Stomach (tissue), 19 donors: ENCODE data around the gene IPCEF1. TPM values are rescaled to one million over a fixed set of nuclear protein-coding genes. Genes with fewer than 3 reads are reported as not detected.
A peak's percentile ranks its signal among the peaks of the same experiment; 100 is the strongest.

ENCODE experiments used
- DNase-seq, 2 donors: peaks; one replicate each; pipeline versions ENCODE4 v3.0.0 to v3.0.0-alpha.2; 2013 to 2019
- H3K27ac ChIP-seq, 5 donors: fragments of 200-600 bp in 4 of 5; sonication (generic) in 4 of 5; one replicate each; pipeline ENCODE4 v1.5.1; 2013 to 2019; ENCODE audit warnings: mild to moderate bottlenecking in 1 of 5, moderate library complexity in 1 of 5
- H3K27me3 ChIP-seq, 3 donors: fragments of 200-600 bp; sonication (generic); one replicate each; pipeline ENCODE4 v1.5.1; 2017 to 2019; ENCODE audit warnings: mixed run types in 1 of 3
- H3K36me3 ChIP-seq, 4 donors: fragments of 200-600 bp; sonication (generic); 1 replicate in 3 of 4; 2 replicates in 1 of 4; pipeline ENCODE4 v1.5.1; 2016 to 2019
- H3K4me1 ChIP-seq, 4 donors: fragments of 200-600 bp; sonication (generic); one replicate each; pipeline ENCODE4 v1.5.1; 2016 to 2019
- H3K4me3 ChIP-seq, 4 donors: fragments of 200-600 bp; sonication (generic) in 3 of 4; one replicate each; pipeline ENCODE4 v1.5.1; 2016 to 2019; ENCODE audit warnings: mild to moderate bottlenecking in 1 of 4
- H3K9me3 ChIP-seq, 4 donors: fragments of 200-600 bp; sonication (generic); one replicate each; pipeline ENCODE4 v1.5.1; 2016 to 2019
- EP300 ChIP-seq: sonication (generic); formaldehyde crosslinking; IDR thresholded peaks from one replicate; pipeline ENCODE4 v1.6.1; 2017; ENCODE audit warnings: antibody characterized with exemption
- POLR2A ChIP-seq, 4 donors: fragments of 450-650 bp; IDR thresholded peaks; one replicate each; pipeline ENCODE4 v1.6.1; 2016; ENCODE audit warnings: antibody characterized with exemption in 4 of 4, control low read depth in 2 of 4, mild to moderate bottlenecking in 1 of 4, moderate library complexity in 1 of 4
- POLR2AphosphoS5 ChIP-seq, 3 donors: sonication (generic); formaldehyde crosslinking; IDR thresholded peaks; one replicate each; pipeline ENCODE4 v1.6.1; 2016; ENCODE audit warnings: antibody characterized with exemption in 3 of 3
- WGBS, 5 donors: extraction: QIAGEN DNeasy Blood & Tissue Kit in 3 of 5; methylation state at CpG; one replicate each; pipeline versions ENCODE4 v1.1.5 to v1.1.7; 2013 to 2018; 5-methylcytosine and 5-hydroxymethylcytosine counted together
- intact Hi-C: fragments of 100-400 bp; cut with DNase I; formaldehyde crosslinking; loops from one replicate; pipeline ENCODE4 v1.15.1; 2023; ENCODE audit warnings: low total_unique reads
- long read RNA-seq, 10 donors: transcript quantifications; one replicate each; lab custom pipeline, GENCODE V29; 2026
- polyA plus RNA-seq, 3 donors: library from polyadenylated mRNA; stranded (reverse); fragments of 200-250 nt; gene quantifications; one replicate each; pipeline ENCODE4 v1.2.3, GENCODE V29; 2013
- total RNA-seq, 5 donors: library from RNA; depleted of rRNA; stranded (reverse); fragments of >200 nt; gene quantifications; one replicate each; pipeline versions ENCODE4 v1.1.0 to v1.2.3, GENCODE V29; 2014 to 2016
- TF ChIP-seq, protein P1 (sequence below), 7 experiments: fragments of 450-650 bp in 4 of 7; fragments of 200-600 bp in 3 of 7; sonication (generic) in 3 of 7; IDR thresholded peaks; one replicate each; pipeline ENCODE4 v1.5.1; 2016 to 2019; ENCODE audit warnings: antibody characterized with exemption in 7 of 7, control low read depth in 2 of 7, mild to moderate bottlenecking in 1 of 7
- donor health status: healthy with polysubstance abuse.
- donor health status: Bipolar disorder and iron deficiency.
- donor health status: healthy.

The IPCEF1 gene, protein sequence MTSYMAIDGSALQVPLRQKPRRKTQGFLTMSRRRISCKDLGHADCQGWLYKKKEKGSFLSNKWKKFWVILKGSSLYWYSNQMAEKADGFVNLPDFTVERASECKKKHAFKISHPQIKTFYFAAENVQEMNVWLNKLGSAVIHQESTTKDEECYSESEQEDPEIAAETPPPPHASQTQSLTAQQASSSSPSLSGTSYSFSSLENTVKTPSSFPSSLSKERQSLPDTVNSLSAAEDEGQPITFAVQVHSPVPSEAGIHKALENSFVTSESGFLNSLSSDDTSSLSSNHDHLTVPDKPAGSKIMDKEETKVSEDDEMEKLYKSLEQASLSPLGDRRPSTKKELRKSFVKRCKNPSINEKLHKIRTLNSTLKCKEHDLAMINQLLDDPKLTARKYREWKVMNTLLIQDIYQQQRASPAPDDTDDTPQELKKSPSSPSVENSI
- total RNA-seq (10 to 100 TPM in 2 of 5 donors, under 1 TPM in 1, not detected in 2; under 0.01 to 47.1 (median 10.1) TPM), polyA plus RNA-seq (1 to 10 TPM in 1 of 3 donors, under 1 TPM in 2; 0.44 to 1.8 (median 0.98) TPM)
- long read RNA-seq, donor 1: 0 reads
- long read RNA-seq, donor 2, partial matches to known transcripts: 0 of 2 reads
- long read RNA-seq, donor 2, other reads (novel, unspliced or antisense): 0 of 2 reads
- long read RNA-seq, donor 3: 0 reads
- long read RNA-seq, donor 4: 0 reads
- long read RNA-seq, donor 5: 0 reads
- long read RNA-seq, donor 6: 0 reads
- long read RNA-seq, donor 7: 0 reads
- long read RNA-seq, donor 8: 0 reads
- long read RNA-seq, donor 9, partial matches to known transcripts: 0 of 1 reads
- long read RNA-seq, donor 9, other reads (novel, unspliced or antisense): 0 of 1 reads
- long read RNA-seq, donor 10: 0 reads

DNA sequence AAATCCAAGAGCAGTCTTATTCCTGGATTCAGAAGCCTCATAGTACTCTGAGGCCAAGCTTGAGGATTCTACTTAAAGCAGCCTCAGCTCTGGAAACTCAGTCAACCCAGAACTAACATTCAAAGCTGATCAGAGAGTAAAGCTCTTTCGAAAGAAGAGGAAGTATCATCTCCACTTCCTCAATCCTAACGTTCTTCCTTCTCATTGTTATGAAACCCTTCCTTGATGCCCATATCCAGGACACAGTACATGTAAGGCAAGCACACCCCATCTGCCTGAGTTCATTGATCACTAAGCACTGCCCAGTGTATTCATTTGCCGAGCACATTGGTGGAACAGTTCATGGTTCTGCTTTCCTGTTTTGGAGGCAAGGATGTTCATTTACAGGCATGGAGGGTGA, at the start of gene IPCEF1:
Gene IPCEF1 (minus strand): TSS at position 114 of the 400 bp plus-strand sequence. CDS start 90,856 bp downstream, outside the sequence.
- no peak for TF ChIP-seq EP300
- TF ChIP-seq, protein P1, sequence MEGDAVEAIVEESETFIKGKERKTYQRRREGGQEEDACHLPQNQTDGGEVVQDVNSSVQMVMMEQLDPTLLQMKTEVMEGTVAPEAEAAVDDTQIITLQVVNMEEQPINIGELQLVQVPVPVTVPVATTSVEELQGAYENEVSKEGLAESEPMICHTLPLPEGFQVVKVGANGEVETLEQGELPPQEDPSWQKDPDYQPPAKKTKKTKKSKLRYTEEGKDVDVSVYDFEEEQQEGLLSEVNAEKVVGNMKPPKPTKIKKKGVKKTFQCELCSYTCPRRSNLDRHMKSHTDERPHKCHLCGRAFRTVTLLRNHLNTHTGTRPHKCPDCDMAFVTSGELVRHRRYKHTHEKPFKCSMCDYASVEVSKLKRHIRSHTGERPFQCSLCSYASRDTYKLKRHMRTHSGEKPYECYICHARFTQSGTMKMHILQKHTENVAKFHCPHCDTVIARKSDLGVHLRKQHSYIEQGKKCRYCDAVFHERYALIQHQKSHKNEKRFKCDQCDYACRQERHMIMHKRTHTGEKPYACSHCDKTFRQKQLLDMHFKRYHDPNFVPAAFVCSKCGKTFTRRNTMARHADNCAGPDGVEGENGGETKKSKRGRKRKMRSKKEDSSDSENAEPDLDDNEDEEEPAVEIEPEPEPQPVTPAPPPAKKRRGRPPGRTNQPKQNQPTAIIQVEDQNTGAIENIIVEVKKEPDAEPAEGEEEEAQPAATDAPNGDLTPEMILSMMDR (IDR thresholded peaks at IDR 0.05): no peak
- no peak for TF ChIP-seq POLR2AphosphoS5 (IDR thresholded peaks at IDR 0.05)
- no peak for TF ChIP-seq POLR2A (IDR thresholded peaks at IDR 0.05)
- H3K9me3 ChIP-seq: no peaks in the 10 kb centered on the region
- intact Hi-C loops: no loop called here
- peak within 1 kb of the TSS in 3 of 5 donors; percentile 4 to 64 (median 41) for H3K27ac ChIP-seq
- peak in 1 of 2 donors; percentile 16 for DNase-seq
- H3K4me1 ChIP-seq: peaks cover 0 to 18% (median 0%) of the 10 kb centered on the region in 4 donors
- WGBS, 5 donors: 73 to 81% (median 79%) methylated on average over 3 of the region's 3 CpGs
- no peak within 1 kb of the TSS for H3K4me3 ChIP-seq
- no peaks in the 10 kb centered on the region for H3K36me3 ChIP-seq
- H3K27me3 ChIP-seq: no peaks in the 10 kb centered on the region

DNA sequence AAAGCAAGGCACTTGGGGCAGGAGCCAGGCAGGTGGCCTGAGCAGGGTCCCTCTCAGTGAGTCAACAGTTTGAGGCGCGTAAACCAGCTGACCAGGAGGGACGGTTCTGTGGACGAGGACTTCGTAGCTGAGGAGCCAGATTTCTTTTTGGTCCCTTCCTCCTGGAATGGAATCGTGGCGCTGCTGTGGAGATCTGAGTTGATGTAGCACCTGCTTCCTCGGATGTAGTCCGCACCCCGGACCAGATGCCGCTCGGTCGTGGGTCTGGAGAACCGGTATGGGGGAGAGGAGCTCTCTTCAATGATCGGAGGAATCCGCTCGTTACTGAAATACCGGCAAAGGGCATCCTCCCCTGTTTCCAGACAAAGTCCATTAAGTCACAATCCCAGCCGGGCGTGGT, 49.7 kb upstream of the IPCEF1 start:
- Histone ChIP-seq H3K27me3 (no peaks in the 10 kb centered on the region), H3K27ac (no peak overlapping the region), H3K4me1 (peaks cover 4 to 39% (median 17%) of the 10 kb centered on the region in 4 donors), H3K4me3 (no peak overlapping the region), H3K36me3 (peaks cover 12 to 49% (median 36%) of the 10 kb centered on the region in 4 donors), H3K9me3 (no peaks in the 10 kb centered on the region)
- intact Hi-C loops: no loop called here
- DNase-seq: no peak
- WGBS, 5 donors: 93 to 96% (median 95%) methylated on average over 19 to 20 of the region's 20 CpGs
- TF ChIP-seq EP300: no peak
- TF ChIP-seq POLR2A (IDR thresholded peaks at IDR 0.05): no peak
- TF ChIP-seq, protein P1 (IDR thresholded peaks at IDR 0.05): no peak
- no peak for TF ChIP-seq POLR2AphosphoS5 (IDR thresholded peaks at IDR 0.05)

DNA sequence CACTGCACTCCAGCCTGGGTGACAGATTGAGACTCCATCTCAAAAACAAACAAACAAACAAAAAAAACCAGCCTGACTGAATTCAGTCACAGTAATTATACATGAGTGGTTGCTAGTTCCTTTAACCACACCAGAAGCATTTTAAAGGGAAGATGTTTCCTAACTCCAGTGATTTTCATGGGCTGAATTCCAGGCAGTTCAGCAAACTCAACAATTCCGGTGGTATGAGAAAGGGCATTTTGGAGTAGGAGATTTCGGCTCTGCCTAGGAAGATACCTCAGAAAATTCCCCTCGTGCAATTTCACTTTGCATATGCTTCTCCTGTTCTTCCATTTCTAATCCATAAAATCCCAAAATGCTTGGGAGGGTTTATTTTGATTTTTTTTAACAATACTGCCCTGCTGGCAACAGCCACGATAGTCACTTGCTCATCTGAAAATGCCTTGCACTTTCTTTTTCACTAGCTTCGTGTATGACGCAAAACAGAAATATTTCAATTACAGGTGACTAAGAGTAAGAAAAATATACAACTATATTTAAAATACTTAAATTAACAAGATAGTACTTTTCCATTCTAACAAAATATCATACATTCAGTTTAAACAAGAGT, 48.3 kb upstream of the IPCEF1 start:
- Histone ChIP-seq H3K36me3 (peaks cover 7 to 40% (median 37%) of the 10 kb centered on the region in 4 donors), H3K27ac (no peak overlapping the region), H3K27me3 (no peaks in the 10 kb centered on the region), H3K9me3 (no peaks in the 10 kb centered on the region), H3K4me1 (peaks cover 0 to 25% (median 7%) of the 10 kb centered on the region in 4 donors), H3K4me3 (no peak overlapping the region)
- 75 to 88% (median 82%) methylated on average over 6 of the region's 6 CpGs for WGBS, 5 donors
- TF ChIP-seq POLR2AphosphoS5 (IDR thresholded peaks at IDR 0.05): no peak
- TF ChIP-seq, protein P1 (IDR thresholded peaks at IDR 0.05): no peak
- TF ChIP-seq POLR2A (IDR thresholded peaks at IDR 0.05): no peak
- TF ChIP-seq EP300: no peak
- no peak for DNase-seq
- intact Hi-C loops: no loop called here

DNA sequence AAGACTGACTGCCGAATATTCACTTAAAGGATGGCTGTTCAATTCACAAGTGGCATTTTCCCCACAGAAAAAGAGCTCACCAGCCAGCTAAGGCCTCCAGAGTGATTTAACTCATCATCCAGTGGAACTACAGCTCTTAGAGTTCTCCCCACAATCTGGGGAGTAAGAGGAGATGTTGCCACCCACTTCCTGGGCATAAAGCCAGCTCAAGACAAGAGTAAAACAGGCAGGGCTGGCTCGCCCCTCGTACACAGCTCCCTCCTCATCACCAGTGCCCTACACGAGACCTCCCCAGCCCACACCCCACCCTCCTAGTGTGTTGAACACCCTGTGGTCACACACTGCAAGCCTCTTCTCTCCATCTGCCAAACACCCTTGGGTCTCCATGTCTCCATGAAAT, 47.2 kb upstream of the IPCEF1 start:
- intact Hi-C loops: no loop called here
- Histone ChIP-seq H3K4me3 (no peak overlapping the region), H3K9me3 (no peaks in the 10 kb centered on the region), H3K36me3 (peaks cover 7 to 35% (median 31%) of the 10 kb centered on the region in 4 donors), H3K27me3 (no peaks in the 10 kb centered on the region), H3K27ac (peak overlapping the region in 1 of 5 donors; percentile 24), H3K4me1 (peaks cover 0 to 15% (median 7%) of the 10 kb centered on the region in 4 donors)
- peak; percentile 31 to 77 for DNase-seq
- WGBS, 5 donors: 29 to 34% (median 31%) methylated on average over 4 of the region's 4 CpGs
- TF ChIP-seq EP300 (no peak), POLR2AphosphoS5 (IDR thresholded peaks at IDR 0.05) (no peak), POLR2A (IDR thresholded peaks at IDR 0.05) (no peak)
- TF ChIP-seq, protein P1 (IDR thresholded peaks at IDR 0.05): no peak
